Measurements from ENCODE around the gene INPP1.
A peak's percentile ranks its signal among the peaks of the same experiment; 100 is the strongest.

The INPP1 gene

GRCh38 chr2:190406805-190407204 is 63.4 kb downstream of the INPP1 start:
- no peak overlapping the region for H3K4me3 ChIP-seq (ENCODE audit: insufficient read depth, low read depth, low read length)
- no peaks in the 10 kb centered on the region for H3K9me3 ChIP-seq (ENCODE audit: control insufficient read depth, low read length)
- peaks cover 49% of the 10 kb centered on the region for H3K27me3 ChIP-seq (ENCODE audit: control insufficient read depth, insufficient read depth, low read length, poor library complexity, severe bottlenecking)
- no peaks in the 10 kb centered on the region for H3K36me3 ChIP-seq (ENCODE audit: control insufficient read depth, insufficient read depth, low read length)
- H3K4me1 ChIP-seq (ENCODE audit: control insufficient read depth, insufficient read depth, low read length): peaks cover 16% of the 10 kb centered on the region
- H3K27ac ChIP-seq (ENCODE audit: insufficient read depth, low read depth, low read length, poor library complexity, severe bottlenecking): no peak overlapping the region
- 74 to 81% methylated on average over 4 of the region's 4 CpGs for WGBS, 2 experiments

DNA sequence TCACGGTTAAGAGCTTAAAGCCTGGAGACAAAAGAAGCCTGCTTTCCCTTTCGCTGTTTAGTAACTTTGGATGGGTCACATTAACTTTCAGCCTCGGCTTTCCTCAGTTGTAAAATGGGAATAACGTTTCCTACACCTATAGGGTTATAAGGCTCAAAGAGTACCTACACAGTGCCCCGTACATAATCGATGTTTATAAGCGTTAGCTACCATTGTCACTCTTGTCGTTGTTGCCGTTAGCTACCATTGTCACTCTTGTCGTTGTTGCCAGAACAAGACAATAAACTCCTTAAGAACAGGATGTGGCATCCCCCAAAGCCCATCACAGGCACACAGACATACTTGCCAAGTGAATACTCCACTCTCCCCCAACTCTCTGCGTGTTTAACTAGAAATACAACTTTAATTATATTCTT is 63.9 kb downstream of the INPP1 start:
- H3K27ac ChIP-seq (ENCODE audit: insufficient read depth, low read depth, low read length, poor library complexity, severe bottlenecking): no peak overlapping the region
- no peaks in the 10 kb centered on the region for H3K36me3 ChIP-seq (ENCODE audit: control insufficient read depth, insufficient read depth, low read length)
- whole genome bisulfite sequencing, 2 experiments: 25 to 34% methylated on average over 11 of the region's 11 CpGs
- H3K27me3 ChIP-seq (ENCODE audit: control insufficient read depth, insufficient read depth, low read length, poor library complexity, severe bottlenecking): peaks cover 49% of the 10 kb centered on the region
- H3K4me1 ChIP-seq (ENCODE audit: control insufficient read depth, insufficient read depth, low read length): peaks cover 16% of the 10 kb centered on the region
- no peaks in the 10 kb centered on the region for H3K9me3 ChIP-seq (ENCODE audit: control insufficient read depth, low read length)
- H3K4me3 ChIP-seq (ENCODE audit: insufficient read depth, low read depth, low read length): peak overlapping the region; percentile 52

DNA sequence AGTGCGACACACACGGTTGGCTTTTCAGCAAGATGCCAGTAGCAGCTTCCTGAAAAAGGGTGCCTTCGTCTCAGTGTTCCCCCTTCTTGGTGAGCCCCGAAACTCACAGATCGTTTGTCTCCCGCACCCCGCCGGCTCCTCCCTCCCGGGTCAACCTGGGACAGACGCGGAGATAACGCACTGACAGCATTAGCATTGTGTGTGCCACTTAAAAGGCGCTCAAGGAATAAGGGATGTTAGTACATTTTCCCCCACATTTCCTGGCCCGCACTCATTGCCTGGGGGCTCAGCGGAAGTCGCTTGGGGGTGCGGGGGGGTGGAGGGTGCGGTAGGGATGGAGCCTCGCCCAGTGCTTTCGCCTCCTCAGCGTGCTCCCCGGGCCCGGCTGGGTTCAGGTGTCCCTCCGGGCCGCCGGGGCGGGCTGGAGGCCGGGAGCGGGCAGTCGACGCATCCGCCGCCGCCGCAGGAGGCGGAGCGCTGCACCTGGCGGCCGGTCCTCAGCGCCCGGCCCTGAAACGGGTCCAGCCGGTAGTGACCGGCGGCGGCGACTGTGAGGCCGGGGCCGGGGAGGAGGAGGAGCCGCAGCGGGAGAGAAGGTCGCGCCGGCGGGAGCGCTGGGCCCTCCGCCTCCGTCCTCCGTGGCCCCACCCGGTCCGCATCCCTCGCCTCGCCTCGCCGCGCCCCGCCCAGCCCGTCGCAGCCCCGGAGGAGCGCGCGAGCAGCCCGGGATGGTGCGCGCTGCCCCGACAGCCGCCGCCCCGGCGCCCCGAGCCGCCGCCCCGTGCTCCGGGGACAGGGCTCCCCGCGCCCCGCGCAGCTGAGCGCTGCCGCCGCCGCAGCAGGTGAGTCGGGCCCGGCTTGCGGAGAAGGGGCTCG is 64.5 kb downstream of the INPP1 start, which contains the start of gene MFSD6:
Gene MFSD6, plus strand, starts transcription at position 694 of the 876 bp plus-strand sequence. CDS start 27,675 bp downstream, outside the sequence.
- Histone ChIP-seq H3K27ac (ENCODE audit: insufficient read depth, low read depth, low read length, poor library complexity, severe bottlenecking) (no peak within 1 kb of the TSS), H3K4me3 (ENCODE audit: insufficient read depth, low read depth, low read length) (peak within 1 kb of the TSS; percentile 52), H3K9me3 (ENCODE audit: control insufficient read depth, low read length) (no peaks in the 10 kb centered on the region), H3K4me1 (ENCODE audit: control insufficient read depth, insufficient read depth, low read length) (peaks cover 16% of the 10 kb centered on the region), H3K36me3 (ENCODE audit: control insufficient read depth, insufficient read depth, low read length) (no peaks in the 10 kb centered on the region), H3K27me3 (ENCODE audit: control insufficient read depth, insufficient read depth, low read length, poor library complexity, severe bottlenecking) (peaks cover 49% of the 10 kb centered on the region)
- 1% methylated on average over 98 of the region's 98 CpGs for WGBS, 2 experiments

GRCh38 chr2:190408538-190409271 is 65.3 kb downstream of the INPP1 start:
- Histone ChIP-seq H3K36me3 (ENCODE audit: control insufficient read depth, insufficient read depth, low read length) (no peaks in the 10 kb centered on the region), H3K27ac (ENCODE audit: insufficient read depth, low read depth, low read length, poor library complexity, severe bottlenecking) (no peak overlapping the region), H3K4me3 (ENCODE audit: insufficient read depth, low read depth, low read length) (peak overlapping the region; percentile 52), H3K27me3 (ENCODE audit: control insufficient read depth, insufficient read depth, low read length, poor library complexity, severe bottlenecking) (peaks cover 49% of the 10 kb centered on the region), H3K9me3 (ENCODE audit: control insufficient read depth, low read length) (no peaks in the 10 kb centered on the region), H3K4me1 (ENCODE audit: control insufficient read depth, insufficient read depth, low read length) (peaks cover 16% of the 10 kb centered on the region)
- WGBS, 2 experiments: 1% methylated on average over 49 to 54 of the region's 54 CpGs

DNA sequence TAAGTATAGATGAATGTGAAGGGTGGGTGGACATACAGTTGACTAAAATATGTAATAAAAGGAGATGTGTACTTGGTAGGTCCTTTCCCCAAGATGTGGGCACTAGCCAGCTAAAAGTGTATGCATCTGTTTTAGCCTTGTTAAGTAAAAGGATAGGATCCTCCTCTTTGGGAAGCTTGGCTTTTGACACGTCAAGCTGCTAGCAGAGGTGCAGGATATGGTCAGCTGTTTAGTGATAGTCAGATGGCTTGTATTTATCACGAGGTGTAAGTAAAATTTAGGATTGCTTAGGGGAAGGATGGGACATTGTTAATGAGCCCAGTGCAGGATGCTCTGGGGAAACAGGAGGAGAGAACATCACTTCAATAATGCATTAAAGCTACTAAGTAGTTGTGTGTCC is 66.2 kb downstream of the INPP1 start:
- Histone ChIP-seq H3K27ac (ENCODE audit: insufficient read depth, low read depth, low read length, poor library complexity, severe bottlenecking) (no peak overlapping the region), H3K36me3 (ENCODE audit: control insufficient read depth, insufficient read depth, low read length) (no peaks in the 10 kb centered on the region), H3K4me3 (ENCODE audit: insufficient read depth, low read depth, low read length) (no peak overlapping the region), H3K9me3 (ENCODE audit: control insufficient read depth, low read length) (no peaks in the 10 kb centered on the region), H3K27me3 (ENCODE audit: control insufficient read depth, insufficient read depth, low read length, poor library complexity, severe bottlenecking) (peaks cover 49% of the 10 kb centered on the region), H3K4me1 (ENCODE audit: control insufficient read depth, insufficient read depth, low read length) (peaks cover 16% of the 10 kb centered on the region)
- WGBS, 2 experiments: 48 to 55% methylated on average over 2 of the region's 2 CpGs

- Histone ChIP-seq H3K27me3 (ENCODE audit: control insufficient read depth, insufficient read depth, low read length, poor library complexity, severe bottlenecking) (peaks cover 49% of the 10 kb centered on the region), H3K4me3 (ENCODE audit: insufficient read depth, low read depth, low read length) (no peak overlapping the region), H3K36me3 (ENCODE audit: control insufficient read depth, insufficient read depth, low read length) (no peaks in the 10 kb centered on the region), H3K4me1 (ENCODE audit: control insufficient read depth, insufficient read depth, low read length) (peaks cover 16% of the 10 kb centered on the region), H3K9me3 (ENCODE audit: control insufficient read depth, low read length) (no peaks in the 10 kb centered on the region), H3K27ac (ENCODE audit: insufficient read depth, low read depth, low read length, poor library complexity, severe bottlenecking) (no peak overlapping the region)
- 94% methylated on average over 2 of the region's 3 CpGs; no CpG with 5 or more reads in 1 of the 2 experiments for WGBS, 2 experiments
Measured at GRCh38 chr2:190410166-190410565, 66.8 kb downstream of the INPP1 start.

DNA sequence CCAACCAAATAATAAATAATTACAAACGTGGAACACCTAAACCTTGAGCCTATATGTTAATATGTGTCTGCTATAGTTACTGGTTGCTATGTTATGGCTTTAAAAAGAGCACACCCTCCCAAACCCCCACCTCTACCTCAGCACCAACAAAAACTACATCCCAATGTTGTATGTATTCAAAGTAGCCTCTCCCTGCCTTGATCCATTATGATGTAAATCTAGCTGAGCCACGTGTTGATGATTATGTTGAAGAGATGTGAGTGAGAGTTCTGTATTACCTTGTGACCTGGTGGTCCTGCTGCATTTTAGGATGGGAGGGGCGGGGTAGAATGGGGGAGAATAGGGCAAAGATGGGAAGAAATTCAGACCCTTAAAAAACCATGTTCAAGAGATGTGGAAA is 69.6 kb downstream of the INPP1 start:
- H3K4me3 ChIP-seq (ENCODE audit: insufficient read depth, low read depth, low read length): no peak overlapping the region
- peaks cover 28% of the 10 kb centered on the region for H3K27me3 ChIP-seq (ENCODE audit: control insufficient read depth, insufficient read depth, low read length, poor library complexity, severe bottlenecking)
- no peaks in the 10 kb centered on the region for H3K36me3 ChIP-seq (ENCODE audit: control insufficient read depth, insufficient read depth, low read length)
- no peaks in the 10 kb centered on the region for H3K9me3 ChIP-seq (ENCODE audit: control insufficient read depth, low read length)
- no peak overlapping the region for H3K27ac ChIP-seq (ENCODE audit: insufficient read depth, low read depth, low read length, poor library complexity, severe bottlenecking)
- H3K4me1 ChIP-seq (ENCODE audit: control insufficient read depth, insufficient read depth, low read length): peaks cover 4% of the 10 kb centered on the region
- WGBS, 2 experiments: 31 to 32% methylated on average over 2 of the region's 3 CpGs

DNA sequence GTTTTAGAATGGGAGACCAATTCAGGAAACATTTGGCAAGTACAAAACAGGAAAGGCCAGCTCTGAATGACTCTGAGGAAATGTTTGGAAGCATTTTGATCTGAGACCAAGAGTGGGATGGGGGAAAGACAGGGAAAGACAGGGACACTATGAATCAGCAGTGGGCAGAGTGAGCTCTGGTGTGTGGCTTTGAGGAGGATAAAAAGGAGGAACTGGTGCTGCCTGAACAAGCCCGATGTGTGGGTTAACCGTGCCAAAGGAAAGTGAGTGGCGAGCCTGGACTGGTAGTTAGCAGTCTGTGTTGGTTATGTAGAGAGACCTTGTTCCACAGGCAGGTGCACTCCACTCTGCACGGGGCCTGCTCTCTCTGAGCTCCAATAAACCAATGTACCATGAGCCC is 70.0 kb downstream of the INPP1 start:
- H3K4me1 ChIP-seq (ENCODE audit: control insufficient read depth, insufficient read depth, low read length): peaks cover 4% of the 10 kb centered on the region
- H3K27me3 ChIP-seq (ENCODE audit: control insufficient read depth, insufficient read depth, low read length, poor library complexity, severe bottlenecking): peaks cover 23% of the 10 kb centered on the region
- H3K9me3 ChIP-seq (ENCODE audit: control insufficient read depth, low read length): no peaks in the 10 kb centered on the region
- no peak overlapping the region for H3K27ac ChIP-seq (ENCODE audit: insufficient read depth, low read depth, low read length, poor library complexity, severe bottlenecking)
- H3K4me3 ChIP-seq (ENCODE audit: insufficient read depth, low read depth, low read length): no peak overlapping the region
- WGBS, 2 experiments: 86 to 88% methylated on average over 4 of the region's 4 CpGs
- no peaks in the 10 kb centered on the region for H3K36me3 ChIP-seq (ENCODE audit: control insufficient read depth, insufficient read depth, low read length)

- WGBS, 2 experiments: 89 to 99% methylated on average over 4 of the region's 4 CpGs
- no peak overlapping the region for H3K27ac ChIP-seq (ENCODE audit: insufficient read depth, low read depth, low read length, poor library complexity, severe bottlenecking)
Measured at GRCh38 chr2:190415251-190415650, 71.9 kb downstream of the INPP1 start.

More at GRCh38 chr2:190415251-190415650, 71.9 kb downstream of the INPP1 start:
- no peak overlapping the region for H3K4me3 ChIP-seq (ENCODE audit: insufficient read depth, low read depth, low read length)
- no peaks in the 10 kb centered on the region for H3K36me3 ChIP-seq (ENCODE audit: control insufficient read depth, insufficient read depth, low read length)
- no peaks in the 10 kb centered on the region for H3K4me1 ChIP-seq (ENCODE audit: control insufficient read depth, insufficient read depth, low read length)
- H3K9me3 ChIP-seq (ENCODE audit: control insufficient read depth, low read length): no peaks in the 10 kb centered on the region
- H3K27me3 ChIP-seq (ENCODE audit: control insufficient read depth, insufficient read depth, low read length, poor library complexity, severe bottlenecking): peaks cover 5% of the 10 kb centered on the region

Data from ectodermal cell (in vitro differentiated cells).